Measurements from ENCODE around the gene MSANTD2.

MSANTD2 gene

GRCh38 chr11:124753205-124753604 is 47.0 kb downstream of the MSANTD2 start:
- no peak for DNase-seq (ENCODE audit: low spot score)

- no peak for DNase-seq (ENCODE audit: low spot score)
Measured at GRCh38 chr11:124752471-124753102, 47.6 kb downstream of the MSANTD2 start.

GRCh38 chr11:124751741-124752470 is 48.3 kb downstream of the MSANTD2 start, which contains the start of gene VSIG2:
Gene VSIG2, minus strand, starts transcription at chr11:124752255. Its CDS starts 118 bp downstream, at chr11:124752137.
- DNase-seq (ENCODE audit: low spot score) = no peak

DNA sequence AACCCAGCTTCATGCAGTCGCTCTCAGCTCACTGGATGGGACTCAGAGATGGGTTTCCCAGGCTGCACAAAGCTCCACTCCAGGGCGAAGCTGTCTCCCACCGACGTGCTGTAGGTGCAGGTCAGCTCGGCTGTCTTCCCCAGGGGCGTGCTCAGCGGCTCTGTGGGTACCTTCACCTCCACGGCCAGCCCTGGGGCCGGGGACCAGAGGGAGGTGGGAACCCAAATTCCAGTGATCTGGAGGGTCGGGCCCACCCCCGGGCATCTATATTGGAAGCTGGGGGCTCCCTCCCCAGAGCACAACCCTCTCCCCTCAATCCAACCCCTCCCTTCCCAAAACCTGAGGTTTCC is 48.8 kb downstream of the MSANTD2 start:
- no peak for DNase-seq (ENCODE audit: low spot score)

DNA sequence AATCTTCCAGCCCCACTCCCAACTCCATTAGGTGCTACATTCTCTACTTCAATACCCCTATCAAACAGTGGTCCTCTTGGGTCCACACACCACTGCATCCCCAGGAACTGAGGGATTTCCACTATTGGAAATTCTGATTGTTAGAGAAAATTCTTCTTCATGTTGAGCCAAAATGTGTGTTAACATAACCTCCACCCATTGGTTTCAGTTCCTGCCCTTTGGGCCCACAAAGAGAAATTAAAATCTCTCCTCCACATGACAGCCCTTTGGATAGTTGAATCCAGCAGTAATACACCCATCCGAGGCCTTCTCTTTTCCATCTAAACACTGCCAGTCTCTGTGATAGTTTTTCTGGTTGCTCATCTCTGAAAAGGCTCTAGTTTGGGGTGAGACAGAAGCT is 50.3 kb downstream of the MSANTD2 start:
- DNase-seq (ENCODE audit: low spot score) = no peak

DNA sequence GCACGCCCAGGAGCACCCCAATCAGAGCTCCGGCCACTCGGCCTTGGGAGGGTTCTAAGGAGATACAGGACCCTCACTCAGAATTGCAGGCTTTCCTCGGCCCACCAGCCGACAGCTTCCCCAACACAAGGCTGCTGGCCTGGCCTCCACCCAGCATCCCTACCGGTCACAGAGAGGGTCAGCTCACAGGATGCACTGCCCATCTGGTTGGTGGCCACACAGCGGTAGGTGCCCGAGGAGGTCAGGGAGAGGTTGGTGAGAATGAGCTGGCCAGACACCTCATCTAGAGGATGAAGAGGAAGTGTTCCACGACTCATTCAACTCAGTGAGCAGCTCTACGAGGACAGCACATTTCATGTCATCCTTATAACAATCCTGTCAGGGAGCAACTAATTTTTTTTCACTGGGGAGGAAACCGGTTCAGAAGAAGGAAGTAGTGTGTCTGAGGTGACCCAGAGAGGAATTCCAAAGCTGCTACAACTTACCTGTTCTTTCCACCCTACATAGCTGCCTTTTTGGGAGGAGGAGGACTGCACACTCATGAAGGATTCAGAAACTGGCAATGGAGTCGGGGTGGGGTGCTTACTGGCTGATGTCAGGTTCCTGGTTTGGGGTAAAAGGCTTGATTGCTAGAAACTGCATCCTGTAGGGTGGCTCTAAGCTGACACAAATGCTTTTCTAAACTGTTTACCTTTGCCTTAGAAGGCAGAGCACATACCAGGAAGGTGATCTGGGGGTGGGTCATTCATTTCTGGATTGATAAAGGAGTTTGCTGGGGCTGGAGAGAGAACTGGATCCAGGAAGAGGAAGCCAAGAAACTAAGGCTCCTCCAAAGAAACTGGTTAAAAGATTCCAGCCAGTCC is 51.5 kb downstream of the MSANTD2 start:
- peak; percentile 94 for DNase-seq (ENCODE audit: low spot score)

DNA sequence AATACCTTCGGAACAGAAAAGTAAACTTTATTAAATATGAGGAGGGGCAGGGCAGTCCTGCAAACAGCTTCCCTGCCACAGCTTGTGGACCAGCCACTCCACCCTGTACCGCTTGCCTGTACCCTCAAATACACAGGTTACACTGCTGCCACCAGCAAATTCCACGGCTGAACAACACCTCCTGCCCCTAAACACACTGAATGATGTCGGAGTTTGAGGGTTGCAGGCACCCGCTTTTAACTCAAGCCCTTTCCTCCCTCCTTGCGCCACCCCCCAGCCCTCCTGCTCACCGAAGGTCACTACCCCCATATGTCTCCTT is 52.1 kb downstream of the MSANTD2 start:
- no peak for DNase-seq (ENCODE audit: low spot score)

DNA sequence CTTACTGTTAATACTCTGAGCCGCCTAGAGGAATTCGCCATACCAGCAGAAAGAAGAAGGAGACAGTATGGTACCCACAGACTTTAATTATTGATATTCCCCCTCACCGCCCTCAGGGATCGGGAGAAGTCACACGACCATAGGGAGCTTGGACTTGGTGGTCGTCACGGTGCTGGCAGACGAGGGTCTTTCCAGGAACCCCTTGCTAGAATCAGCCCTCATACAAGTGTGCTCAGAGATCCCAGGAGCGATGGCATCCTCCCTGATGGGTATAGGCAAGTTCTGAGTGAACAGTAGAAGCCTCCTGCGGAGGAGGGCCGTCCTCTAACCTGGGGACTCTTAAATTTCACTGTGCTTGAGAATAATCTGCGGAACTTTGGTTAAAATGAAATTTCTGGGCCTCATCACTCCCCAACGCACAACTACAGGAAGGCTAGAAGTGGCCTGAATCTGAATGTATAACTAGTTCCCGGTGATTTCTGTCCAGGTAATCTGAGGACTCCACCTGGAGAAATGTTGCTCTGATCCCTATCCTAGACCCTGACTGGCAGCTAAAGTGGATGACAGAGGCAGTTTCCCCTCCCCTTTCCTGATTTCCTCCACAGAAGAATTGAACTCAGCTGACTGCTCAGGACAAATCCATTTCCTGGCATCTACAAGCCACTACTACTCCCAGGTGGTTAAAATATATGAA is 52.7 kb downstream of the MSANTD2 start:
- peak; percentile 50 for DNase-seq (ENCODE audit: low spot score)

DNA sequence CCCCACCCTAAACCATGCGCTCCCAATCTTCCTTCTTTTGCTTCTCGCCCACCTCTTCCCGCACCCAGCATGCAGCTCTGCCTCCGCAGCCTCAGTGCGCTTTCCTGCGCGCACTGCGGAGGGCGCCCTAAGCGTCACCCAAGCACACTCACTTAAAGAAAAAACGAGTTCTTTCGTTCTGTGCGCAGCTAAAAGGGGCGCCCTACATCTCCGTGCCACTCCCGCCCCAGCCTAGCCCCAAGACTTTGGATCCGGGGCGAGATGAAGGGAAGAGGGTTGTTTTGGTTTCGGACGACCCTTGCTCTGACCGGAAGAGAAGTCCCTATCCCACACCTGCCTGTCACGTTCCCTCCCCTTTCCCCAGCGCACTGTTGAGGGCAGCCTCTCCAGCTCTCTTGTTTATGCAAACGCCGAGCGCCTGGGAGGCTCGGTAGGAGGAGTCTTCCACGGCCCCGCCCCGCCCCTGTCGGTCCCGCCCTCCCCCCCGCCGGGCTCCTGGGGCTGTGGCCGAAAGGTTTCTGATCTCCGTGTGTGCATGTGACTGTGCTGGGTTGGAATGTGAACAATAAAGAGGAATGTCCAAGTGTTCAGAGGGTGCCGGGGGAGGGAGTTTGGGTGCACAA is 53.5 kb downstream of the MSANTD2 start:
- peak; percentile 97 for DNase-seq (ENCODE audit: low spot score)

DNA sequence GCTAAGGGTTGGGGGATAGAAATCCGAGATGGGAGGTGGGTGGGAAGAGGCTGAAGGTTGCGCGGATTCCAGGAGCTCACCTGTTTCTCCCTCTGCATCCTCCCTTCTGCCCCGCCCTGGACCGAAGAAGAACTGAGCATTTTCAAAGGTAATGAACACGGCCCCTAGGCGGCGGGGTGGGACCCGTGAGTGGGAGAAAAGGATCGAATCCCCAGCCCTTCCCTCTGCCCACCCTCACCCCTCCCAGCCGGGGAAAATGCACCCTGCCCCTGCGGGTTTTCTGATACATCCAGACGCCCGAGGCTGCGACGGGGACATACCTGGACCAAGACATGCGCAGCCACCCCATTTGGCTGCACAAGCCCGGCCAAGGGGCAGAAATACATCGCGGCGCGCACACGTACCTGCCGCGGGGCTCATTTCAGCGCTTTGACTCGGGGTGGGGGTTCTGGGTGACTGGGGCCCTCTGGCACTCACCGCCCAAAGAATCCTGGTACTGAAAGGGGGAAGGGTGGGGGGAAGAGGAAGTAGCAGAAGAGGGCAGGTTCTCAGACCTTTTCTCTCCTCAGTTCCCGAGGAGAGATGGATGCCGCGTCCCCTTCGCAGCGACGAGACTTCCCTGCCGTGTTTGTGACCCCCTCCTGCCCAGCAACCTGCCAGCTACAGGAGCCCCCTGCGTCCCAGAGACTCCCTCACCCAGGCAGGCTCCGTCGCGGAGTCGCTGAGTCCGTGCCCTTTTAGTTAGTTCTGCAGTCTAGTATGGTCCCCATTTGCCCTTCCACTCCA is 54.2 kb downstream of the MSANTD2 start:
- peak; percentile 50 for DNase-seq (ENCODE audit: low spot score)

GRCh38 chr11:124745270-124745834 is 54.9 kb downstream of the MSANTD2 start:
- no peak for DNase-seq (ENCODE audit: low spot score)

- no peak for DNase-seq (ENCODE audit: low spot score)
Measured at GRCh38 chr11:124743050-124743449, 57.2 kb downstream of the MSANTD2 start.

- no peak for DNase-seq (ENCODE audit: low spot score)
Measured at GRCh38 chr11:124742555-124742954, 57.7 kb downstream of the MSANTD2 start.

DNA sequence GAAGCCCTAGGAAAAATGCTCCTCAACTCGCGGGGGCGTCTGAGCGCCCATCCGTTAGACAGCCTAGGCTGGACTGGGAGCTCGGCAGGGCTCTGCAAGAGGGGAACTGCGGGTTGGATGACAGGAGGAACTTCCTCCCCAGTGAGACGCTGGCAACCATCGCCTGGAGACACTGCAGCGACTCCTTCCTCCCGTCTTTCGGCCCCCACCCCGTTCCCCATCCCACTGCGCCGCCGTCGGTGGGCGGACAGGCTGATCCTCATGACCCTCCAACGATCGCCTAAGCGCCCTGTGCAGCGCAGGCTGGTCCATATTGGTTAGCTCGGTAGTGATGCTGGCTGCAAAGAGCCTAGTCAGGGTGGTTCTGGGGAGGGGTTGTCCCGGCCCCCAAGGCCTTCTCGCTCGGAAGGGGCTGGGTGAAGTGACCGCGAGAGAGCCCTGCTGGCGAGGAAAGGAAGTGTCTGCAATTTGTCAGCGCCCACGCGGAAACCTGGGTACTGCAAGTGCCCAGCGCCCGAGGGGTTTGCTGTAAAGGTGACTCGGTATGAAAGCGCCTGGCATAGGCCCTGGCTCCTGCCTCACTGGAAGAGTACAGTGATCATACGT is 59.8 kb downstream of the MSANTD2 start:
- no peak for DNase-seq (ENCODE audit: low spot score)

DNA sequence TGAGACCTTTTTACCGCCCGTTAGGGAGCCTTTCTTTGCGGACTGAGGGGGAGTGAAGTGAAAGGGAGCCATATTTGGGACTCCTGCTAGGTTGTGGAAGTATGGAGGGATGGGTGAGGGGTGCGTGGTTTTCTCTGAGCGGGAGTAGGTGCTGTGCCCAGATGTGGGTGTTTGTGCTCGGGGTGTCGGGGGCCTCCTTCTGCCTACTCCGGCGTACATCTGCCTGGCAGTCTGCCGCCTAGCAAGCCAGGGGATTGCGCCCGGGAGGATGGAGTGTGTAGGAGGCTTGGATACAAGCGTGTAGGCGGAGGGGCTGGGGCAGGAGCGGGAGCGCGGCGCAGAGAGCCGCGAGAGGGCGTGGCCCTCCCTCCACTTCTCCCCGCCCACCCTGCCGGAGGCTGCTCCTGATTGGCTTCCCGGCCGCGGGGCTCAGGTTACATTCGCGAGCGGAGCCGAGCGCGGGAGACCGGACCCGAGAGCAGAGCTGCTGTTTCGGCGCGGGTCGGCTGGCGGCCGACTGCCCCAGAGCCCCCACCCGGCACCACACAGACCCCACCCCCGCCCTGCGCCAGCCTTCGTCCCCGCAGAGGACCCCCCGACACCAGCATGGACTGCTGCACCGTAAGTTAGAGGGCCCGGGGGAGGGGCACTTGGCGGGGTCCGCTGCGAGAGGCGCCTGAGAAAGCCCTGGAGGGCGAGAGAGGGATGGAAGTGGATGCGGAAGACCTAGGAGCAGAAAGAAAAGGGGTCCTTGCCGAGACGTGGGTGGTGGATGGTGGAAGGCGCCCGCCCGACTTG is 60.5 kb downstream of the MSANTD2 start, which contains the start of gene NRGN:
TSS of gene NRGN (plus strand) at position 464 of the 798 bp plus-strand sequence. CDS start at position 607, 143 bp downstream.
- DNase-seq (ENCODE audit: low spot score) = peak; percentile 86

DNA sequence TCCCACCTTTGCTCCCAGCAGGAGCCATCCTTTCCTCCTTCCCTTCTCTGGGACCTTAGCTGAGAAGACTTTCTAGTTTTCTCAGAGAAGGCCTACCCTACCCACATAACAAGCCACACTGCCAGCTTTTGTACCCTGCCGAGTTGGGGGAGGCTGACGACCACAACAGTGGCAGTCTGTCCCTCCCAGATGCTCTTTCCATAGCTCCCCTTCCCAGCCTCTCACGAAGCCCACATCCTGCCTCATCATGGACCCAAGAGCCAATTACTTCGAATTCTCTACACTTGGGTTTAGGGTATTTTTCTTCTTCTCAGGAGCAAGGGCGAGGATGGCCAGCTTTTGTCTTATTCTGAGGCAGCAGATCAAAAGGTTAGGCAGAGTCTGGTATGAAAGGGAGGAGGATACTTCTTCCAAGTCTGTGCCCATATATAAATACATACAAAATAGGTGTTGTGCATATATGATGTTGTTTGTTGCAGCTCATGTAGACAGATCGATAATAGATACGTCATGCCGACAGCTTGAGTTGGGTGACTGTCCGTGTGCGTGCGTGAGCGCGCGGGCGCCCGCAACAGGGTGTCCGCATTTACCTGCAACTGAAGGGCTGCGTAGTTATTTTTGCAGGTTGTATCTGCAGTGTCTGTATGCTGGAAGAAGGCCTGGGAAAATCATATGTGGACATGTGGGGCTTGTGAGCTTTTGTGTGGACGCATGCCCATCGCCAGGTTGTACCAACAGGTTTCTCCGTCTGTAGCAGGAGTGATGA is 61.3 kb downstream of the MSANTD2 start:
- DNase-seq (ENCODE audit: low spot score) = no peak

- DNase-seq (ENCODE audit: low spot score) = no peak
Measured at GRCh38 chr11:124737638-124738305, 62.4 kb downstream of the MSANTD2 start.

DNA sequence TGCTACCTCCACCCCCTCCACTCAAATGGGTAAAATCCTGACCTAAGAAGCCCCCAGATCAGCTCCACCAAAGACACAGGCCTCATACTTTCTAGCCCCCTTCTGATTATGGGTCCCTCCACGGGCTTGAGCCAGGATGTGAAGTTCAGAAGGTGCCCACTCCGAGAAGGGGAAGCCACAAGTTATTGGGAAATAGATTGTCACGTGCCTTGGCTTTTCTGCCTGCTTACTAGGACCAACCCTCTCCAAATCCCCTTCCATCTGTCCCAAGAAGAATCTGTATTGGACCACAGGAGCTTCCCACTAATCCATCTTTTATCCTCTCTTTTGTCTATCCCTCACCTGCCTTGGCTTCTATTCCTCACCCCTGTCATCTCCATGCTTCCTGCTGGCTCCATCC is 63.5 kb downstream of the MSANTD2 start:
- no peak for DNase-seq (ENCODE audit: low spot score)

Measured in kidney tubule cell (primary cell).